Gastrocnemius medialis (tissue), 4 donors: Measurements from ENCODE around the gene ZNF787.

Experiments used
- CTCF ChIP-seq, 5 experiments: fragments of 450-650 bp in 3 of 5; fragments of 200-600 bp in 2 of 5; sonication (generic) in 2 of 5; IDR thresholded peaks in 4 of 5; conservative IDR thresholded peaks in 1 of 5; 1 replicate in 4 of 5; 2 replicates in 1 of 5; pipeline ENCODE4 v1.5.1; 2016 to 2019; ENCODE audit warnings: antibody characterized with exemption in 5 of 5, mild to moderate bottlenecking in 3 of 5, moderate library complexity in 3 of 5
- POLR2A ChIP-seq, 2 donors: fragments of 450-650 bp; IDR thresholded peaks; one replicate each; pipeline ENCODE4 v1.6.1; 2017; ENCODE audit warnings: antibody characterized with exemption in 2 of 2, mild to moderate bottlenecking in 2 of 2, moderate library complexity in 2 of 2

- TF ChIP-seq CTCF (IDR thresholded peaks at IDR 0.05 in 4 of 5, conservative IDR thresholded peaks at IDR 0.05 in 1 of 5) (no peak), POLR2A (IDR thresholded peaks at IDR 0.05) (no peak)
Observed at GRCh38 chr19:56117889-56118288, 3.2 kb downstream of the ZNF787 start.
